Endothelial cell of umbilical vein (primary cell): ENCODE results near the gene HSPD1. TPM values are rescaled to one million over a fixed set of nuclear protein-coding genes. Genes with fewer than 3 reads are reported as not detected.
A peak's percentile ranks its signal among the peaks of the same experiment; 100 is the strongest.

ENCODE experiments used
- BruUV-seq: library from RNA; stranded (reverse); fragments of 400-500 nt; replicated peaks from 2 replicates; lab custom pipeline; 2021; lab: Mats Ljungman, UMichigan
- CTCF ChIA-PET: fragments of 300-600, 350-600 bp; sonication (Branson Sonifier 250); formaldehyde crosslinking; loops from one replicate; lab custom pipeline; 2021; ENCODE audit warnings: antibody characterized with exemption, inconsistent platforms; lab: Charles Lee
- POLR2A ChIA-PET: fragments of 300-600, 350-600 bp; sonication (Branson Sonifier 250); formaldehyde crosslinking; loops from one replicate; lab custom pipeline; 2021; ENCODE audit warnings: antibody characterized with exemption, inconsistent platforms; lab: Charles Lee
- DNase-seq: peaks from one replicate; pipeline ENCODE4 v3.0.0-alpha.2; 2011; ENCODE audit warnings: low read depth, low spot score
- FAIRE-seq: peaks from 2 replicates; lab custom pipeline; 2011; peaks lifted over from hg19 to GRCh38; lab: Jason Lieb, UNC
- H2AFZ ChIP-seq: 2 replicates; pipeline ENCODE4 v1.6.0; 2012; ENCODE audit warnings: low read depth, low read length, control low read depth, inconsistent platforms
- H3K27ac ChIP-seq: 2 replicates; pipeline ENCODE4 v1.5.1; 2011; ENCODE audit warnings: low read depth, mild to moderate bottlenecking, control low read depth, low read length, moderate library complexity; ENCODE audit not compliant: insufficient read depth
- H3K27me3 ChIP-seq, 2 experiments: 2 replicates each; pipeline versions ENCODE4 v1.6.0 to v1.6.1; 2011; ENCODE audit warnings: low read length in 2 of 2, mixed read lengths in 1 of 2; ENCODE audit not compliant: control insufficient read depth in 2 of 2, insufficient read depth in 2 of 2
- H3K36me3 ChIP-seq, 2 experiments: 2 replicates in 1 of 2; 3 replicates in 1 of 2; pipeline ENCODE4 v1.5.1; 2011; ENCODE audit warnings: low read length in 2 of 2, mild to moderate bottlenecking in 1 of 2, moderate library complexity in 1 of 2; ENCODE audit not compliant: control insufficient read depth in 2 of 2, insufficient read depth in 2 of 2; ENCODE audit errors: extremely low read depth in 1 of 2
- H3K4me1 ChIP-seq: 3 replicates; pipeline ENCODE4 v1.5.1; 2011; ENCODE audit warnings: mild to moderate bottlenecking, low read length; ENCODE audit not compliant: control insufficient read depth, insufficient read depth; ENCODE audit errors: extremely low read depth
- H3K4me2 ChIP-seq: 2 replicates; pipeline ENCODE4 v1.6.1; 2011; ENCODE audit warnings: low read length, control low read depth, mixed read lengths; ENCODE audit not compliant: insufficient read depth
- H3K4me3 ChIP-seq, 3 experiments: fragments of 200-600 bp in 1 of 3; sonication (generic), shearing (Covaris generic) in 1 of 3; replicated peaks in 1 of 3; 2 replicates each; pipeline ENCODE4 v1.5.1; 2011 to 2016; ENCODE audit warnings: control low read depth in 3 of 3, low read length in 3 of 3, mild to moderate bottlenecking in 2 of 3, inconsistent platforms in 1 of 3, low read depth in 1 of 3, moderate library complexity in 1 of 3; ENCODE audit not compliant: insufficient read depth in 1 of 3
- H3K79me2 ChIP-seq: 2 replicates; pipeline ENCODE4 v1.6.0; 2012; ENCODE audit warnings: low read length, inconsistent platforms; ENCODE audit not compliant: control insufficient read depth, insufficient read depth
- H3K9ac ChIP-seq: replicated peaks from 2 replicates; pipeline ENCODE3; 2011; ENCODE audit warnings: low read length, control low read depth; ENCODE audit not compliant: insufficient read depth; ENCODE audit errors: extremely low read depth
- H3K9me1 ChIP-seq: replicated peaks from 3 replicates; pipeline ENCODE4 v1.6.0; 2011; ENCODE audit warnings: mild to moderate bottlenecking, low read length; ENCODE audit not compliant: control insufficient read depth, insufficient read depth; ENCODE audit errors: extremely low read depth
- H3K9me3 ChIP-seq: replicated peaks from 2 replicates; pipeline ENCODE4 v1.5.1; 2012; ENCODE audit warnings: low read length, inconsistent platforms; ENCODE audit not compliant: control insufficient read depth, insufficient read depth
- H4K20me1 ChIP-seq: replicated peaks from 2 replicates; pipeline ENCODE3; 2011; ENCODE audit warnings: mild to moderate bottlenecking, low read length; ENCODE audit not compliant: control insufficient read depth, insufficient read depth; ENCODE audit errors: extremely low read depth
- CTCF ChIP-seq, 2 donors: IDR thresholded peaks; 1 replicate in 1 of 2; 2 replicates in 1 of 2; pipeline ENCODE4 v1.5.1; 2011; ENCODE audit warnings: low read length in 2 of 2, mild to moderate bottlenecking in 2 of 2, moderate library complexity in 2 of 2, control low read depth in 1 of 2, inconsistent platforms in 1 of 2, low read depth in 1 of 2; ENCODE audit not compliant: insufficient read depth in 1 of 2; ENCODE audit errors: extremely low read depth in 1 of 2
- EZH2 ChIP-seq: IDR thresholded peaks from 2 replicates; pipeline ENCODE4 v1.6.1; 2012; ENCODE audit warnings: borderline replicate concordance, low read depth, mild to moderate bottlenecking, moderate library complexity, low read length, inconsistent platforms; ENCODE audit not compliant: severe bottlenecking
- FOS ChIP-seq: IDR thresholded peaks from 2 replicates; pipeline ENCODE4 v1.6.1; 2011; ENCODE audit warnings: mild to moderate bottlenecking, low read length, moderate library complexity, borderline replicate concordance; ENCODE audit not compliant: insufficient read depth
- GATA2 ChIP-seq: IDR thresholded peaks from 2 replicates; pipeline ENCODE4 v1.7.0; 2011; ENCODE audit warnings: low read depth, mild to moderate bottlenecking, moderate library complexity, mixed read lengths, low read length; ENCODE audit not compliant: insufficient read length, insufficient read depth
- JUN ChIP-seq: IDR thresholded peaks from 2 replicates; pipeline ENCODE4 v1.6.1; 2011; ENCODE audit warnings: borderline replicate concordance, low read depth; ENCODE audit not compliant: insufficient read length, insufficient read depth
- MAX ChIP-seq: IDR thresholded peaks from 2 replicates; pipeline ENCODE4 v1.6.1; 2011; ENCODE audit not compliant: insufficient read depth, insufficient read length
- MYC ChIP-seq: IDR thresholded peaks from one replicate; pipeline ENCODE4 v1.6.1; 2011; ENCODE audit warnings: mild to moderate bottlenecking, low read depth, low read length
- POLR2A ChIP-seq: IDR thresholded peaks from 2 replicates; pipeline ENCODE4 v1.6.1; 2012; ENCODE audit warnings: low read depth, mild to moderate bottlenecking, control low read depth, low read length
- POLR2AphosphoS5 ChIP-seq: IDR thresholded peaks from 2 replicates; pipeline ENCODE4 v1.6.1; 2012; ENCODE audit warnings: low read depth, mild to moderate bottlenecking, control low read depth, low read length, moderate library complexity; ENCODE audit not compliant: insufficient read depth
- dilution Hi-C: fragments of 300-500 bp; cut with MboI; formaldehyde crosslinking; loops from one replicate; pipeline ENCODE4 v1.15.0; 2019; ENCODE audit warnings: low sequenced_read_pairs; ENCODE audit not compliant: extremely low pct_ligation_motif_present
- intact Hi-C: fragments of 100-400 bp; cut with micrococcal nuclease; formaldehyde crosslinking; loops from one replicate; pipeline ENCODE4 v1.10.0; 2022
- polyA plus RNA-seq, 4 experiments: library from polyadenylated mRNA; depleted of rRNA in 3 of 4; stranded (reverse) in 3 of 4; unstranded in 1 of 4; fragments of >200 nt; gene quantifications; 2 replicates each; pipeline versions ENCODE4 v1.2.1 to v1.2.3, GENCODE V29; 2011 to 2012; ENCODE audit warnings: missing spikeins in 1 of 4
- total RNA-seq: library from RNA; stranded (reverse); gene quantifications from 2 replicates; pipeline ENCODE4 v1.2.3, GENCODE V29; 2021

Gene HSPD1
- total and polyA plus RNA-seq, 2 donors (not counting 3 experiments of a cell fraction or from before 2014, with no cell fraction given): 73.2 to 337 TPM

- Histone ChIP-seq H3K4me2 (peak overlapping the region; percentile 94), H3K9me3 (no peaks in the 10 kb centered on the region), H3K4me3 (peak overlapping the region; percentile 38 to 81 (median 71)), H3K79me2 (peaks cover 55% of the 10 kb centered on the region), H3K9me1 (no peaks in the 10 kb centered on the region), H3K4me1 (peaks cover 17% of the 10 kb centered on the region), H3K27me3 (no peaks in the 10 kb centered on the region), H4K20me1 (peaks cover 8% of the 10 kb centered on the region), H2AFZ (peak overlapping the region; percentile 77), H3K9ac (peak overlapping the region; percentile 76), H3K27ac (peak overlapping the region; percentile 62), H3K36me3 (no peaks in the 10 kb centered on the region)
- dilution Hi-C loops (no loop called here), intact Hi-C loops (loop anchor here (2.0 kb wide), 1 partner anchor 188 kb away; the partner anchor contains the start of gene MARS2)
- BruUV-seq: no TSS peak
- no peak for TF ChIP-seq FOS
- TF ChIP-seq EZH2: no peak
- ChIA-PET POLR2A (interaction anchor here (1.0 to 1.7 kb wide), 3 partner anchors 14 to 63 kb away, joined by 4 to 13 read pairs (median 5); partner anchors contain the start of genes COQ10B, HSPD1 and HSPE1), CTCF (interaction anchor here (0.8 to 2.2 kb wide), 6 partner anchors 8 to 189 kb away, joined by 3 to 10 read pairs (median 4); partner anchors contain the start of genes HSPD1, HSPE1 and MARS2)
- DNase-seq (peak; percentile 43), FAIRE-seq (peak; percentile 4)
Measured at GRCh38 chr2:197516393-197516761, 16.7 kb upstream of the HSPD1 start.

GRCh38 chr2:197515739-197516392 is 16.2 kb upstream of the HSPD1 start, which contains the start of gene MOB4:
Gene MOB4, plus strand, starts transcription at chr2:197516066. Its CDS starts 21 bp downstream, at chr2:197516087.
- peak; percentile 94 for TF ChIP-seq POLR2AphosphoS5
- TF ChIP-seq CTCF (IDR thresholded peaks at IDR 0.05; ENCODE audit: extremely low read depth in 1 of 2, insufficient read depth in 1 of 2, low read depth in 1 of 2, low read length in 2 of 2): no peak
- no peak for TF ChIP-seq GATA2
- peak; percentile 94 for TF ChIP-seq POLR2A
- TF ChIP-seq EZH2: no peak
- TF ChIP-seq MAX: peak; percentile 73
- peak; percentile 8 for TF ChIP-seq MYC
- TF ChIP-seq FOS: peak; percentile 7
- no peak for TF ChIP-seq JUN
- H3K9ac ChIP-seq: peak within 1 kb of the TSS; percentile 76
- no peaks in the 10 kb centered on the region for H3K9me3 ChIP-seq
- peak within 1 kb of the TSS; percentile 38 to 81 (median 71) for H3K4me3 ChIP-seq
- BruUV-seq: no TSS peak
- DNase-seq (peak; percentile 97), FAIRE-seq (peak; percentile 73)
- H4K20me1 ChIP-seq: peaks cover 8% of the 10 kb centered on the region
- H3K36me3 ChIP-seq: no peaks in the 10 kb centered on the region
- H3K27ac ChIP-seq: peak within 1 kb of the TSS; percentile 78
- intact Hi-C loops: loop anchor here (1.0 to 2.0 kb wide), 4 partner anchors 16 to 189 kb away; partner anchors contain the start of genes COQ10B, HSPE1 and MARS2
- ChIA-PET POLR2A (interaction anchor here (0.7 to 1.7 kb wide), 4 partner anchors 9 to 63 kb away, joined by 3 to 13 read pairs (median 4); partner anchors contain the start of genes COQ10B, HSPD1 and HSPE1), CTCF (interaction anchor here (0.8 to 2.2 kb wide), 6 partner anchors 8 to 190 kb away, joined by 3 to 10 read pairs (median 4); partner anchors contain the start of genes HSPD1, HSPE1 and MARS2)
- H3K4me1 ChIP-seq: peaks cover 17% of the 10 kb centered on the region
- no peaks in the 10 kb centered on the region for H3K9me1 ChIP-seq
- H3K4me2 ChIP-seq: peak within 1 kb of the TSS; percentile 94
- no peaks in the 10 kb centered on the region for H3K27me3 ChIP-seq
- H3K79me2 ChIP-seq: peaks cover 50% of the 10 kb centered on the region
- dilution Hi-C loops: no loop called here
- peak within 1 kb of the TSS; percentile 93 for H2AFZ ChIP-seq
